K562 (cell line): ENCODE measurements around the gene NR5A2. TPM values are rescaled to one million over a fixed set of nuclear protein-coding genes. Genes with fewer than 3 reads are reported as not detected.

Experiments used
- C11orf30 ChIP-seq: fragments of 450-650 bp; IDR thresholded peaks from 2 replicates; pipeline ENCODE4 v1.6.1; 2016; ENCODE audit warnings: low read depth, mild to moderate bottlenecking
- CBX5 ChIP-seq: IDR thresholded peaks from 2 replicates; pipeline ENCODE4 v1.6.1; 2014; ENCODE audit warnings: low read depth, borderline replicate concordance
- ELF1 ChIP-seq: fragments of 200-800 bp; sonication (Bioruptor generic); IDR thresholded peaks from 2 replicates; pipeline ENCODE4 v1.6.1; 2016; ENCODE audit warnings: missing genetic modification characterization, missing compliant biosample characterization
- FOXM1 ChIP-seq, 2 experiments: fragments of 450-650 bp in 1 of 2; sonication (generic) in 1 of 2; formaldehyde crosslinking in 1 of 2; IDR thresholded peaks; 2 replicates each; pipeline versions ENCODE4 v1.6.1 to v1.9.0; 2017 to 2022; ENCODE audit warnings: low read depth in 2 of 2, mild to moderate bottlenecking in 2 of 2, missing genetic modification reagents in 1 of 2, moderate library complexity in 1 of 2
- JUNB ChIP-seq: fragments of 450-650 bp; formaldehyde crosslinking; conservative IDR thresholded peaks from 2 replicates; pipeline ENCODE4 v1.4.0; 2020; ENCODE audit warnings: mild to moderate bottlenecking
- PTTG1 ChIP-seq: fragments of 450-650 bp; IDR thresholded peaks from 2 replicates; pipeline ENCODE4 v1.6.1; 2016; ENCODE audit warnings: low read depth, mild to moderate bottlenecking, missing genetic modification characterization, missing compliant biosample characterization
- SPI1 ChIP-seq: IDR thresholded peaks from 2 replicates; pipeline ENCODE4 v1.6.1; 2011; ENCODE audit warnings: low read depth, low read length, control low read depth, borderline replicate concordance
- ZNF347 ChIP-seq: fragments of 450-650 bp; formaldehyde crosslinking; IDR thresholded peaks from 2 replicates; pipeline ENCODE4 v1.4.0; 2020; ENCODE audit warnings: low read depth, mild to moderate bottlenecking, moderate library complexity
- ZNF785 ChIP-seq: fragments of 250-450 bp; sonication (Bioruptor Pico); IDR thresholded peaks from 2 replicates; pipeline ENCODE4 v1.4.0; 2020; ENCODE audit warnings: mild to moderate bottlenecking
- ZSCAN29 ChIP-seq: fragments of 450-650 bp; IDR thresholded peaks from 2 replicates; pipeline ENCODE4 v1.6.1; 2017
- polyA plus RNA-seq, 8 experiments: library from polyadenylated mRNA; depleted of rRNA in 4 of 8; stranded (reverse) in 5 of 8; unstranded in 3 of 8; fragments of >200 nt; fragmentation: Nextera tagmentation in 2 of 8; fragmentation: Illumina TruSeq in 1 of 8; extraction: Ambion mirVana in 2 of 8; extraction: Trizol in 1 of 8; gene quantifications; 2 replicates each; pipeline versions ENCODE4 v1.2.1 to v1.2.3, GENCODE V29; 2011 to 2014; ENCODE audit warnings: inconsistent platforms in 1 of 8, missing spikeins in 1 of 8
- total RNA-seq, 7 experiments: library from RNA; depleted of rRNA in 6 of 7; stranded (reverse); fragments of >200 nt in 6 of 7; fragmentation: Illumina TruSeq in 2 of 7; extraction: Trizol in 2 of 7; gene quantifications; 2 replicates each; pipeline versions ENCODE4 v1.2.1 to v1.2.3, GENCODE V29; 2011 to 2021; ENCODE audit warnings: low replicate concordance in 1 of 7
- TF ChIP-seq, protein P1 (sequence below), 2 experiments: fragments of 450-650 bp; IDR thresholded peaks; 2 replicates each; pipeline ENCODE4 v1.6.1; 2018; ENCODE audit warnings: mild to moderate bottlenecking in 2 of 2, low read depth in 1 of 2; ENCODE audit not compliant: partially characterized antibody in 2 of 2
- TF ChIP-seq, protein P2 (sequence below), 2 experiments: fragments of 450-650 bp; conservative IDR thresholded peaks; 2 replicates each; pipeline ENCODE4 v1.6.1; 2017; ENCODE audit warnings: mild to moderate bottlenecking in 2 of 2, moderate library complexity in 2 of 2

NR5A2 gene
- total and polyA plus RNA-seq, 9 of the 15 experiments (the other 6 are each of a cell fraction or from before 2014, with no cell fraction given) = 0.13 to 0.40 (median 0.29) TPM

GRCh38 chr1:200179126-200179780, 151.7 kb downstream of the NR5A2 start (continued):
- TF ChIP-seq, protein P1, sequence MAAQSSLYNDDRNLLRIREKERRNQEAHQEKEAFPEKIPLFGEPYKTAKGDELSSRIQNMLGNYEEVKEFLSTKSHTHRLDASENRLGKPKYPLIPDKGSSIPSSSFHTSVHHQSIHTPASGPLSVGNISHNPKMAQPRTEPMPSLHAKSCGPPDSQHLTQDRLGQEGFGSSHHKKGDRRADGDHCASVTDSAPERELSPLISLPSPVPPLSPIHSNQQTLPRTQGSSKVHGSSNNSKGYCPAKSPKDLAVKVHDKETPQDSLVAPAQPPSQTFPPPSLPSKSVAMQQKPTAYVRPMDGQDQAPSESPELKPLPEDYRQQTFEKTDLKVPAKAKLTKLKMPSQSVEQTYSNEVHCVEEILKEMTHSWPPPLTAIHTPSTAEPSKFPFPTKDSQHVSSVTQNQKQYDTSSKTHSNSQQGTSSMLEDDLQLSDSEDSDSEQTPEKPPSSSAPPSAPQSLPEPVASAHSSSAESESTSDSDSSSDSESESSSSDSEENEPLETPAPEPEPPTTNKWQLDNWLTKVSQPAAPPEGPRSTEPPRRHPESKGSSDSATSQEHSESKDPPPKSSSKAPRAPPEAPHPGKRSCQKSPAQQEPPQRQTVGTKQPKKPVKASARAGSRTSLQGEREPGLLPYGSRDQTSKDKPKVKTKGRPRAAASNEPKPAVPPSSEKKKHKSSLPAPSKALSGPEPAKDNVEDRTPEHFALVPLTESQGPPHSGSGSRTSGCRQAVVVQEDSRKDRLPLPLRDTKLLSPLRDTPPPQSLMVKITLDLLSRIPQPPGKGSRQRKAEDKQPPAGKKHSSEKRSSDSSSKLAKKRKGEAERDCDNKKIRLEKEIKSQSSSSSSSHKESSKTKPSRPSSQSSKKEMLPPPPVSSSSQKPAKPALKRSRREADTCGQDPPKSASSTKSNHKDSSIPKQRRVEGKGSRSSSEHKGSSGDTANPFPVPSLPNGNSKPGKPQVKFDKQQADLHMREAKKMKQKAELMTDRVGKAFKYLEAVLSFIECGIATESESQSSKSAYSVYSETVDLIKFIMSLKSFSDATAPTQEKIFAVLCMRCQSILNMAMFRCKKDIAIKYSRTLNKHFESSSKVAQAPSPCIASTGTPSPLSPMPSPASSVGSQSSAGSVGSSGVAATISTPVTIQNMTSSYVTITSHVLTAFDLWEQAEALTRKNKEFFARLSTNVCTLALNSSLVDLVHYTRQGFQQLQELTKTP (IDR thresholded peaks at IDR 0.05; ENCODE audit: low read depth in 1 of 2, partially characterized antibody in 2 of 2) = no peak
- TF ChIP-seq CBX5 = no peak
- TF ChIP-seq SPI1 = no peak
- no peak for TF ChIP-seq ZSCAN29
- no peak for TF ChIP-seq JUNB (CRISPR knock-in tag)
- no peak for TF ChIP-seq ZNF347 (CRISPR knock-in tag)
- TF ChIP-seq PTTG1 (tag) = no peak
- no peak for TF ChIP-seq ZNF785 (CRISPR knock-in tag)
- no peak for TF ChIP-seq C11orf30
- TF ChIP-seq ELF1 (tag) = no peak
- TF ChIP-seq, protein P2, sequence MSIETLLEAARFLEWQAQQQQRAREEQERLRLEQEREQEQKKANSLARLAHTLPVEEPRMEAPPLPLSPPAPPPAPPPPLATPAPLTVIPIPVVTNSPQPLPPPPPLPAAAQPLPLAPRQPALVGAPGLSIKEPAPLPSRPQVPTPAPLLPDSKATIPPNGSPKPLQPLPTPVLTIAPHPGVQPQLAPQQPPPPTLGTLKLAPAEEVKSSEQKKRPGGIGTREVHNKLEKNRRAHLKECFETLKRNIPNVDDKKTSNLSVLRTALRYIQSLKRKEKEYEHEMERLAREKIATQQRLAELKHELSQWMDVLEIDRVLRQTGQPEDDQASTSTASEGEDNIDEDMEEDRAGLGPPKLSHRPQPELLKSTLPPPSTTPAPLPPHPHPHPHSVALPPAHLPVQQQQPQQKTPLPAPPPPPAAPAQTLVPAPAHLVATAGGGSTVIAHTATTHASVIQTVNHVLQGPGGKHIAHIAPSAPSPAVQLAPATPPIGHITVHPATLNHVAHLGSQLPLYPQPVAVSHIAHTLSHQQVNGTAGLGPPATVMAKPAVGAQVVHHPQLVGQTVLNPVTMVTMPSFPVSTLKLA (conservative IDR thresholded peaks at IDR 0.05) = no peak
- TF ChIP-seq FOXM1 (IDR thresholded peaks at IDR 0.05; ENCODE audit: low read depth) = no peak
- TF ChIP-seq FOXM1 (CRISPR knock-in tag; IDR thresholded peaks at IDR 0.05; ENCODE audit: low read depth) = no peak
